Activated naive CD4-positive, alpha-beta T cell treated with anti-CD3 and anti-CD28 coated beads, Interleukin-2, amount 50 U/mL, for 16 hours (primary cell): Measurements from ENCODE around the gene SRA1.
"Not testable (repeated sequence)": the region's sequence is repeated elsewhere in the genome, so short reads cannot be mapped to it uniquely, and the experiment has no call there.

Experiments
- DNase-seq: peaks from one replicate; pipeline ENCODE4 v3.0.0-alpha.2; 2020

Gene SRA1

DNA sequence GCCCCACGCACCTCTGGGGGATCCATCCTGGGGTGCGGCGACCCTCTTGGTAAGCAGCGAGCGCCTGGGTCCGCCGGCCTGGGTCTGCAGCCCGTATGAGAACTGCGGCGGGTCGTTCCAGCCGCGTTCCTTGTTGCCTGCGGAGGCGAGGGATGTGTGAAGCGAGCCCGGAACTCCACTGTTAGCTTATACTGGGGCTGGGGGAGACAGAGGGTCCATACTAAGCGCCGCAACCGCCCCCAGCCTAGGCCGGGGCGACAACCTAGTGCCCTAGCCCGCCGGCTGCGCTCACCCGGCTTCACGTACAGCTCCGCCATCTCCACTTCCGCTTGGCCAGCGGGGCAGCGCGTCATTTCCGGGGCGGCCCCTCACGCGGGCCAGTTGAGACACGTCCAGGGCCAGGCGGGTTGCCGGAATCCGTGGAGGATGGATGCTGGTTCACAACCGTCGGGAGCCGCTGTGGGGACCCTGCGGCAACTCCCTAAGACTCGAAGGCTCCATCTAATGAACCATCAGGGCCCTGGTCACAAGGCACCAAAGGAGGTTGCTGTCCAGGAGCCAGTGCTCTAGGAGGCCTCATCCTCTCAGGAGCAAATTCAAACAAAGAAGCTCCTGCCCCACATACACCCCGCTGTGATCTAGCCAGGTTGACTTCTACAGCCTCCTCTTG lies at the start of gene SRA1:
Gene SRA1 (minus strand): TSS at position 338 of the 670 bp plus-strand sequence. CDS start 21 bp downstream, at position 317.
- DNase-seq: peak; percentile 82

DNA sequence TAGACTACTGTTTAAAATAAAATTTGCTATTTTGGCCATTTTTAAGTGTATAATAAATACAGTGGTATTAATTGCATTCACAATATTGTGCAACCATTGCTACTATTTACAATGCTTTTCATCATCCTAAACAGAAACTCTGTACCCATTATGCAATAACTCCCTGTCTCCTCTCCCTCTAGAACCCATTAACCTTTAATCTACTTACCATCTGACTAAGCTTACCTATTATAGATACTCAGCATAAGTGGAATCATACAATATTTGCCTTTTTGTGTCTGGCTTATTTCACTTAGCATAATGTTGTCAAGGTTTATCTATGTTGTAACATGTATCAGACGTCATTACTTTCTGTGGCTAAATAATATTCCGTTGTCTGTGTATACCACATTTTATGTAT lies 49.8 kb upstream of the SRA1 start:
- DNase-seq: no peak

DNA sequence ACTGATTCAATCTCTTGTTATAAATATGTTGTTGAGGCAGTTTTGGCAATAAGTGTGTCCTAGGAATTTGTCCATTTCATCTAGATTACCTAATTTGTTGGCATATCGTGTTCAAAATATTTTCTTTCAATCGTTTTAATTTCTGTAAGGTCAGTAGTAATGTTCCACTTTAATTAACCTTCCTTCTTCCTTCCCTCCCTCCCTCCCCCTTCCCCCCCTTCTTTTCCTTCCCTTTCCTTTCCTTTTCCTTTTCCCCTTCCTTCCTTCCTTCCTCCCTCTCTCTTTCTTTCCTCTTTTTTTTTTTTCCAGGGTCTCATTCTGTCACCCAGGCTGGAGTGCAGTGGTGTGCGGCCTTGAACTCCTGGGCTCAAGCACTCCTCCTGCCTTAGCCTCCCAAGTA lies 48.6 kb upstream of the SRA1 start:
- DNase-seq: no peak

DNA sequence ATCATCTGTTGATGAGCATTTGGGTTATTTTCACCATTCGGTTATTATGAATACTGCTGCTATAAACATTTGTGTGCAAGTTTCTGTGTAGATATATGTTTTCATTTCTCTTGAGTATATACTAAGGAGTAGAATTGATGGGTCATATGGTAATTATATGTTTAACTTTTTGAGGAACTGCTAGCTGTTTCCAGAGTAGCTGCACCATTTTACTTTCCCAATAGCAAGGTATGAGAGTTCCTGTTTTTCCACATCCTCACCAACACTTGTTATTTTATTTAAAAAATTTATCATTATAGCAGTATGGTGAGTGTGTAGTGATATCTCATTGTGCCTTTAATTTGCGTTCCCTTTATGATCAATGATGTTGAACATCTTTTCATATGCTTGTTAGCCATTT lies 46.5 kb upstream of the SRA1 start:
- no peak for DNase-seq

DNA sequence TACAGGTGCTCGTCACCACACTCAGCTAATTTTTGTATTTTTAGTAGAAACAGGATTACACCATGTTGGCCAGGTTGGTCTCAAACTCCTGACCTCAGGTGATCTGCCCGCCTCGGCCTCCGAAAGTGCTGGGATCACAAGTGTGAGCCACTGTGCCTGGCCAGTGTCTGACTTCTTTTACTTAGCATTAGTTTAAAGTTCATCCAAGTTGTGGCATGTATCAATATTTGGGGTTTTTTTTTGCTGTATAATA lies 46.1 kb upstream of the SRA1 start:
- DNase-seq: not testable (repeated sequence)

DNA sequence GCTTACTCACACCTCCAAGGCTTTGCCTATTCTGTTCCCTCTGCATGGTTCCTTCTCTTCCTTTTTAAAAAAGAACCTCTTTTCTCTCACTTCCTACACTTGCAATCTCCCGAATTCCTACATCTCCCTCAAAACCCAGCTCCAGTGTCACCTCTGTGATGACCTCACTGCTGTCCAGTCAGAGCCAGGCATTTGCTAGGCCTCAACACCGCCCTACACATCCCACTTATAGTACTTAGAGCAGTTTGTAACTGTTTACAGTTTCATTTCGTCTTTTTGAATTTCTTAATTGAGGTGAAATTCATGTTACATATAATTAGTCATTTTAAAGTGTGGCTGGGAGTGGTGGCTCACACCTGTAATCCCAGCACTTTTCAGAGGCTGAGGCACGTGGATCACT lies 44.9 kb upstream of the SRA1 start:
- DNase-seq: no peak

DNA sequence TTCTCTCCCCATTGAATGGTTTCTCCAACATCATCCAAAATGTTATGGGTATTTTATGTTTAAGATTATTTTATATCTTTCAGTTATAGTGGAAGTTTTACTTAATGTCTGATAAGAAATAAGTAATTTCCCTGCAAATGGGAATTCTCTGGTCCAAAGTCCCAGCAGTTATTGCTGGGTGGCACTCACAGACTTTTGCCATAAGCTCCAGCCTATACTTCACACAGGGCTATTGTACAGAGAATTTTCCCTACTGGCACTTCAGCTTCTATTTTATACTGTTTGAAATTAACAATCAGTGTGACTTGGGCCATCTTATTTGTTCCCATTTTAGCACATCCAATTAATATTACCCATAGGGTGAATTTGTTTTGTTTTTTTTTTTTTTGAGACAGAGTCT lies 42.8 kb upstream of the SRA1 start:
- DNase-seq: no peak

DNA sequence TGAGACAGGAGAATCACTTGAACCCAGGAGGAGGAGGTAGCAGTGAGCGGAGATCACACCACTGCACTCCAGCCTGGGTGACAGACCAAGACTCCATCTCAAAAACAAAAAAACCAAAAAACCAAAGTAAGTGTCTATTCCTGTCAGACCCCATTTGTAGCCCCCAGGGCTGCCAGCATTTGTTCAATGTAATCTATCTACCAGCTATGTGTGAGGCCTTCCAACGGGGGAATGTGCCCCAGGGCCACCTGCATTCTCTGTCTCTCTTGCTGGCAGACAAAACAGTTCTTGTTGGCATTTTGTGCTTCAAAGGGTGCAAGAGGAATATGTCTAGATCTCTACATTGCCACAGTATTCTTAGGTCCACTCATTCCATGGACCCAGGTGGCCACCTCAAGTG lies 41.6 kb upstream of the SRA1 start:
- no peak for DNase-seq

DNA sequence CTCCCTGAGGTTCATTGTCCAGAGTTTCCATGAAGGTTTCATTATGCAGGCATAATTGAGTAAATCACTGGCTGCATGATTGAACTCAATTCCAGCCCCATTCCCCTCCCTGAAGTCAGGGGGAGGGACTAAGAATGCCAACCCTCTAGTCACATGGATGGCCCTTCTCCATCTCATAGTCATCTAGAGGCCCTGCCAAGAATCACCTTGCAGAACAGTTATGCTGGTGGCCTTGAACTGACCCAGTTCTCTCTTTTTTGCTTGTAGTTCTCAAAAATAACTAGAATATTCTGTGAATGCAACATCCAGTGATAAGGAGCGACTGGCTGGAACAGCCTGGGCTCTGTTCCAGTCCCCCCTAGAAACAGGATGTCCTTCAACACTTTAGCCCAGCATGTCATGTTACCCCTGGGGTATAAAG lies 39.1 kb upstream of the SRA1 start:
- no peak for DNase-seq

DNA sequence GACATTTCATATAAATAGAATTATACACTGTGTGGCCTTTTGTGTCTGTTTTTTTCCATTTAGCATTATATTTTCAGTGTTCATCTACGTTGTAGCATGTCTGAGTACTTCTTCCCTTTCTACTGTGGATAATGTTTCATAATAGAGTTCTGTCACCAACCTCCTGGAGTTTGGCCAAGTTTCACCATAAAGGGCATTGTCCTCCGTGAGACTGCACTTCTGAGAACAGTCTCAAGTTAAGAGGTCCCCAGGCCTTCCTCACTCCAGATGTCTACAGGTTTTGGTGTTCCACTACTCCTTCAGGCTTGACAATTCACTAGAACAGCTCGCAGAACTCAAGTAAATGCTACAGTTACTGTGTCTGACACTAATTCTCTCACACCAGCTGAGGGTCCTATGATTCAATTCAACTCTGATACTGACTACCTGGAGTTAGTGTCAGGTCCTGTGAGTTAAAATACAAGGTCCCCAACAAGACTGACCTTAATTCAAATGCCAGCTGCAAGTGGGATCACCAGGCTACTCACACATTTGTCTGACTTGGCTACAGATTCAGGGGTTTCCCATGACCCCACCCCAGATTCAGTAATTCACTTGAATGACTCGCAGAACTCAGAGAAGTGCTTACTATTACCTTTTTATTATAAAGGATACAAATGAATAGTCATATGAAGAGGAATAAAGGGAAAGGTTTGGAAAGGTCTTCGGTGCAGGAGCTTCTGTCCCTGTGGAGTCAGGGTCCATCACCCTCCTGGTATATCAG lies 38.4 kb upstream of the SRA1 start:
- DNase-seq: no peak

DNA sequence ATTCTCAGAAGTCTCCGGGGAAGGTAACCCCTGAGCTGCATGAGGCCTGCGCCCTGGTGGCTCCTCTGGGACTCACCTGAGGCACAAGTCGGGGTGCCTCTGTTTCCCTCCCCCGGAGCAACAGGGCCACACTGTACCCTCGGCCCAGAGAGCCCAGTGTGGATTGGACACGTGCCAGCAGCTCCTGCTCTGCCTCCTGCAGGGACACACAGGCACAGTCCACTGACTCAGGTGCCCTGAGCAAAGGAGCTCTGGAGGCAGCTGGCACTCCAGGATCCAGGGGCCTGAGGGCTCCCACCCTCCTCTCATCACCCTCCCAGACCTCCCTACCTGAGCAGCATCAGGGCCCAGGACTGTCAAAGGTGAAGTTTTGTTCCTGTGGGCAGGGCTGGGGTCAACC lies 36.9 kb upstream of the SRA1 start:
- DNase-seq: no peak

DNA sequence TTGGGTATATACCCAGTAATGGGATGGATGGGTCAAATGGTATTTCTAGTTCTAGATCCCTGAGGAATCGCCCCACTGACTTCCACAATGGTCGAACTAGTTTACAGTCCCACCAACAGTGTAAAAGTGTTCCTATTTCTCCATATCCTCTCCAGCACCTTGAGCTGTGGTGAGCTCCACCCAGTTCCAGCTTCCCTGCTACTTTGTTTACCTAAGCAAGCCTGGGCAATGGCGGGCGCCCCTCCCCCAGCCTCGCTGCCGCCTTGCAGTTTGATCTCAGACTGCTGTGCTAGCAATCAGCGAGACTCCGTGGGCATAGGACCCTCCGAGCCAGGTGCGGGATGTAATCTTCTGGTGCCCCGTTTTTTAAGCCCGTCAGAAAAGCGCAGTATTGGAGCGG lies 35.8 kb upstream of the SRA1 start:
- not testable (repeated sequence) for DNase-seq

DNA sequence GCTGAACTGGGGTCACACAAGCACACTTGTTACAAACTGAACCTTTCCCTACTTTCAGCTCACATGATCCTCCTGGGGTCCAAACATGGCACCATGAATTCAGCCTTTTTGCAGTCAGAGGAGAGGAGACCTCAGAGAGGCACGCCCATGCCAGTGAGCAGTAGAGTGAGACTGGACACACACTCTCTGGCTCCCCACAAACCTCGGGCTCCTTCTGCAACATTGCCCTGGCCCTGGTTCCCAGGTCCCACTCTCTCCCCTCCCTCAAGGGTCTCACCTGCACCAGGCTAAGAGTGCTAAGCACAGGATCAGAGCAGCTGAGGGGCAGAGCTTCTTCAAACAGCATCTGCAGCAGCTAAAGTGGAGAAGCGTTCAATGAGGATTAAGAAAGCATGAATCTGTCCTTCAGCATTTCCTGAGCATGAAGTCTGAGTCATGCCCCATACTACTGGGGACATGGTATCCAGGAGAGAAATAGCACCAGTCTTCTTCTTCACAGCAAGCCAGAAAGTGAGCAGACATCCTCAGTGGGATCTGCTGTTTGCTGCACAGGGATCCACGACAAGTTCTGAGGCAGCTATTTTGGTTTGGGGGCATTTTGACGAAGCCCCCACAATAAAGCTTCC lies 34.6 kb upstream of the SRA1 start:
- no peak for DNase-seq

DNA sequence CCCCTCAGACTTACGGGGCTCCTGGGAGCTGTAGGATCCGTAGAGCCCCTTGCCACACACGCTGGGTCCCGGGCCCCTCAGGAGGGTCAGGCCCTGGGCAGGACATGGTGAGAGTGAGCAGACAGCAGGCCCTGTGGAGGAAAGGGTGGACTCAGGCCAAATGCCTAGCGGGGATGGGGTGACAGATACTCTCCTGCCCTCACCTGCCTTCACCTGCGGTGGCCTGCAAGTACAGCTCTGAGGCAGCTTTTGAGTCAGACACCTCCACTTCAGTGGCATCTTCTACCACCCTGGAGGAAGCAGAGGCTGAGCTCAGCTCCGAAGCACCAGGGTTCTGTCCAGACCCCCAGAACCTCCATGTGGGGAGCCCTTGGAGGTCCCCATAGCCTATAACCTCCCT lies 33.6 kb upstream of the SRA1 start:
- no peak for DNase-seq

DNA sequence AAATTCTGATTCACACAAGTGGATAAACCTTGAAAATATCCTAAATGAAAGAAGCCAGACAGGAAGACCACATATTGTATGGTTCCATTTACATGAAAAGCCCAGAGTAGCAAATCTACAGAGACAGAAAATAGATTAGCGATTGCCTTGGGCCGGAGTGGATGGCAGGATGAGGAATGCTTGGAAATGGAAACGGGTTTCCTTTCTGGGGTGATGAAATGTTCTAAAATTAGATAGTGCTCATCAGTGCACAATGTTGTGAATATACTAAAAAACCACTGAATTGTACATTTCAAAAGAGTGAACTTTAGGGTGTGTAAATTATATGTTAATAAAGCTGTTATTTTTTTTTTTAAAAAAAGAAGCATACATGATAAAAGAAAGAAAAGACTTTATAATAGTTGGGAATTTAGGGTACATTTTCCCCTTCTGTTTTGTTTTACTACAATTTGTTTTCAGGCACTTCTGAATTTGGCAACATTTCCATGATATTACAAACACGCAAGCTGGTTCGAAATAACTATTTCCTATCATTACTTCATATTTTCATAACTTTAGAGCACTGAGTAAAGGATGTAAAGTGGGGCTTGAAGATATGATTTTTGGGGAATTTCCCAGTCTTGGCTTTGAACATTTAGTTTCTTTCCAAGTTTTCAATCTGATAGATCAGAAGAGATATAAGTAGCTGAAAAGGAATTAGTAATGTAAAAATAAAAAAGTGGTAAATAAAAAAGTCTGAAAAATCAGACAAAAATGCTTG lies 31.2 kb upstream of the SRA1 start:
- DNase-seq: no peak

DNA sequence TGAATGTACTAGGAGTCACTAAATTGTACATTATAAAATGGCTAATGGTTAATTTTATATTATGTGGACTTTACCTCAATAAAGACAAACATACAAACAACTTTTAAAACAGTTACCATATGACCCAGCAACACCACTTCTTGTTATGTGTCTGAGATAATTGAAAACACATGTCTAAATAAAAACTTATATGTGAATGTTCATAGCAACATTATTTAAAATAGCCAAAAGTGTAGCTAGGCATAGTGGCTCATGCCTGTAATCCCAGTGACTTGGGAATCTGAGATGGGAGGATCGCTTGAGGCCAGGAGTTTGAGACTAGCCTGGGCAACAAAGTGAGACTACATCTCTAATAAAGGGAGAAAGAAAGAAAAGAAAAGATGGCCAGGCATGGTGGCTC lies 30.2 kb upstream of the SRA1 start:
- DNase-seq: no peak

DNA sequence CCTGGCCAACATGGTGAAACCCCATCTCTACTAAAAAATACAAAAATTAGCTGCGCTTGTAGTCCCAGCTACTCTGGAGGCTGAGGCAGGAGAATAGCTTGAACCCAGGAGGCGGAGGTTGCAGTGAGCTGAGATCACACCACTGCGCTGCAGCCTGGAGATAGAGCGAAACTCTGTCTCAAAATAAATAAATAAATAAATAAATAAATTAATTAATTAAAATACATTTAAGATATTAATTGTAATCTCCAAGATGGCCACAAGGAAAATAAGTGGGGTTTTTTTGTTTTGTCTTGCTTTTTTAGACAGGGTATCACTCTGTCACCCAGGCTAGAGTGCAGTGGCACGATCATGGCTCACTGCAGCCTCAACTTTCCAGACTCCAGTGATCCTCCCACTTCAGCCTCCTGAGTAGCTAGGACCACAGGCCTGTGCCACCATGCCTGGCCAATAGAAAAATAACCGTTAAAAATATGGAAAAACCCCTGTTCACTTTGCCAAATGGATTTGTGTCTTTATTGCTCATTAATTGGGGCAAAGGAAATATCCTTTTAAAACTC lies 22.0 kb upstream of the SRA1 start:
- DNase-seq: not testable (repeated sequence)

DNA sequence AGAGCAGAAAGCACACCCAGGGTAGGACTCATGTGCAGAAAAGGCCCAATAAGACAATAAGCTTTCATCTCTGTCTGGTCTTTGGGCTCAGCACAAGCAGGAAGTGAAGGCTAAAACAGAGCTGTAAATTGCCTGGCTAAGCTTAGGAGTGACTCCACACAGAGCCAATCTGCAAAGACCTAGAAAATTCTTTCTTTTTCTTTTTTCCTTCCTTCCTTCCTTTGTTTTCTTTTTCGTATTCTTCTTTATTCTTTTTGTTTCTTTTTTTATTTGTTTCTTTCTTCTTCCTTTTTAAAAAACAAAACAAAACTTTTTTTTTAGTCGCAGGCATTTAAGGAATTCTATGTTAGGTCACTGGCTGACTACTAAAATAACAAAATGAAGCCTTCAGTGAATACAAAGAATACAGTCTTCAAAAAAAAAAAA lies 19.5 kb upstream of the SRA1 start:
- no peak for DNase-seq

DNA sequence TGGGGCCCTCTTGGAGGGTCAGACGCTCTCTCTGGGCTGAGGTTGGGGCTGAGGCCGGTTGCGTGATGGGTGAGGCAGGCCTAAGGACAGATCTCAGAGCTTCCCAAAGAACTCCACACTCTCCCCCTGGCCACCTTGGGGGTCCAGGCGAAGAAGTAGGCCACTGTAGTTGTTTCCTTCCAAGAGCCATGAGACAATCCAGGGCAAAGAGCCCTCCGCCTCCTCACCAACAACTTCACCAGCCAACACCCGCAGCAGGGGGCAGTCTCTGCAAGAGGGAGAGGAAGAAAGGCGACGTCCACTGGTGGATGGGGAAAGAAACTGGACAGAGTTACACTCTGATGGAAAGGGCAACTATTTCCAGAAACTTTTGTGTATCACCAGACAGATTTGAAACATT lies 18.0 kb upstream of the SRA1 start:
- DNase-seq: no peak

DNA sequence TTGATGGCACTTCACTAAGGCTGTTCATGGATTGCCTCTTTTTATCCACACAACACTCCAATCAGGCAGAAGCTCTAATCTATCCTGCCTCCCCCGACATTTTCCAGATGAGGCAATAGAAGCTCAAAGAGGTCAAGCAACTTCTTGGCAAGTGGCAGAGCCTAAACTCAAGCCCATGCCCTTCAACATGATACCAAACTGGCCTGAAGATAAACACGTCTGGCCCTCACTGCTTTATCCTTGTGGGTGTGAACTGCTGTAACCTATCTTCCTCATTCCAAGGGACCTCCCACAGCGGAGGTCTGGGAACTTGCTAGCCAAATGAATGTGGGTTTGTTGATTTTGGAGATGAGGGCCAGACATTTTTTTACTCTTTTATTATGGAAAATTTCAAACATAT lies 16.9 kb upstream of the SRA1 start:
- DNase-seq: no peak

DNA sequence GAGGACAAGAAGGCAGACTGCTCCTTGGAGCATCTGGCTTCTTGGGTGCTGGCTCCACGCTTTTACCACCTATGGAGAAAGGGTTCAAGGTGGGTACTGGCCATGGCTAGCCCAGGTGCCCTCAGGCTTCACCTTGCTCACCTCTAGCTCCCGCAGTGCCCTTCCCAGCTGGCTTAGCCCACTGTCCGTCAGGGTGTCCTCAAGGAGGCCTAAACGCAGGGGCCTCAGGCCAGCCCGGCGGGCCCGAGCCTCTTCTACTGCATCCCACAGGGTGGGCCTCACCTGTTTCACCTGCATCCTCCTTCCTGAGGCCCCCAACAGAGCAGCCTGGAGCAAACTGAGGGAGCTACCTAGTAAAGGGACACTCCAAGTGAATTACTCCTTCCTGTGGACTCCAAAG lies 16.4 kb upstream of the SRA1 start:
- DNase-seq: no peak

DNA sequence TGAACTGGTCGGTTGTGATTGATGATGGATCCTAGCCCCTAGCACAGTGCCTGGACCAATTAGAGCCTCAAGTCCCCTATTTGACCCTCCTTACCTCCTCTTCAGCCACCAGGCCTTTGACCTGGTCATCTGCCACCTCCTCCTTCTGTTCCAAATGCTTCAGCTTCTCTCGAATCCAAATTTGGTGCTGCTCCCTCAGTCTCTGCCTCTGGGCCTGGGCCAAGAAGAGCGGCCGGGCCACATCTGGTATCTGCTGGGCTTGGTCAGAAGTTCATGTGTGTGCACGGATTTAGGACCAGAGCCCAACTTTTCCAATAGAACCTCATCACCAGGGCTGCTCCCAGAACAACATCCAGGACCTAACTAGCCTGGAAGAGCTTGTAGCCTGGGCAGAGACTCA lies 13.8 kb upstream of the SRA1 start:
- DNase-seq: no peak

DNA sequence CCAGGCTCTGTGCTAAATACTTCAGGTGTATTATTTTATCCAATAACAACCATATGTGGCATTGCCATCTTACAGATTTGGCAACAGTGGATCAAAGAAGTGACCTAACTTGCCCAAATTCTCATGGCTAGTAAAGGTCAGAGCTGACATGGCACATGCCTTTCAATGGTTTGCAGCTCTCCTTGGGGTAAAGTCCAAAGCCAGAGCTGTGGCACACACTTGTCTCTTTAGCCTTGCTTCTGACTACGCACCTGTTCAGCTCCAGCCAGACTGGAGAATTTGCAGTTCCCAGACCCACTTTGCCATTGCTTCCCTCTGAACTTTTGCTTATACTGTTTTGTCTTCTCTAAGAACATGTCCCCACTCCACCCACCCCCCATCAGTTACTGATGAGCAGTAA lies 13.2 kb upstream of the SRA1 start:
- no peak for DNase-seq

DNA sequence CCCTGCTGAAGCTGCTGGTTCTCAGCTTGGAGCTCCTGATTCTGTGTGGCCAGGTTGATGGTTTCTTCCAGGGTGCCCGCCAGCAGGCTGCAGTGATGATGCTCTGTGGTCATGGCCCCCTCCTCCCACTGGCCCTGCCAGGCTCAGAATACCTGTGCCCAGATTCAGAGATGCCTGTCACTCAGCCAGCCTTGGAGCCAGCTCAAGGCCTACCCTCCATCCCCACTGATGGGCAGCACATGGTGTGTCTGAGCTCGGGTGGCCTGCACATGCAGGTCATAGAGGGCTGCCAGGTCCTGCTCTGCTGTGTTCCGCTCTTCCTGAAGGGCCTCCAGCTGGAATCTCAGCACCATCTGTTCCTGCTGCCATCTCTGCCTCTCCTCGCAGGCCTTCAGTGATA lies 12.8 kb upstream of the SRA1 start:
- no peak for DNase-seq
